ENCODE data around the gene TMEM30A.

Gene TMEM30A

GRCh38 chr6:75261299-75261698, 23.3 kb downstream of the TMEM30A start:
- DNase-seq = no peak

- DNase-seq = no peak
Measured at GRCh38 chr6:75257343-75258087, 27.1 kb downstream of the TMEM30A start.

- DNase-seq = no peak
Measured at GRCh38 chr6:75250552-75250951, 34.0 kb downstream of the TMEM30A start.

DNA sequence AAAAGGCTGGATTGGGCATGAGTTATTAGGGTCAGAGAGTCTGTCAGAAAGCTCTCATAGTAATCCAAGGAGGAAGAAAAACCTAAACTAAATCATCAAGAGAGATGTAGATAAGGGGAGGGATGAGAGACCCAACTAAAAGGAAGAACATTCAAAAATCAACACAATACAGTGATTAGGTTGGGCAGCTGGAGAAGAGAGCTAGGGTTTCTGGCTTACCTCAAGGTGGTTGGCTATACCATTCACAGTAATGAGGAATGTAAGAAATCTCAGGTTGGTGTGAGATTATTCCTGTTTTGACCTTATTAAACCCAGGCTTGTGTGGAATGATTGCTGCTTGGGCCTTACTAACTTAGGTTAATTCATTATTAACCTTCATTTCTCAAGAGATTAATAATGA, 34.8 kb downstream of the TMEM30A start:
- no peak for DNase-seq

DNA sequence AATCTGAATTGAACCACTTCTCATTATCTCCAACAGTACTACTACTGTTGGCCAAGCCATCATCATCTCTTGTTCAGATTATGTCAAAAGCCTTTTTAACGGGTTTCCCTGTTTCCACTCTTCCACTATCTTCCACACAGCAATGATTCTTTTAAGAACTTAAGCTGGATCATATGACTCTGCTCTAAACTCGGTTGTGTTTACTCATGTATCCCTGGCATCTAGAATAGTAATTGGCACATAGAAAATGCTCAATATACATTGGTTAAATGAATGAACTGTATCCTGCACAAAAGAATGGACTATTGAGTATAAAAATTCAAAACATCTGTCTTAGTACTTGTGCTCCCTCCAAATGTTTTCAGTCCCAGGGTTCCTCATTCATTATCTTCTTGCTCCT, 38.2 kb downstream of the TMEM30A start:
- DNase-seq = no peak

DNA sequence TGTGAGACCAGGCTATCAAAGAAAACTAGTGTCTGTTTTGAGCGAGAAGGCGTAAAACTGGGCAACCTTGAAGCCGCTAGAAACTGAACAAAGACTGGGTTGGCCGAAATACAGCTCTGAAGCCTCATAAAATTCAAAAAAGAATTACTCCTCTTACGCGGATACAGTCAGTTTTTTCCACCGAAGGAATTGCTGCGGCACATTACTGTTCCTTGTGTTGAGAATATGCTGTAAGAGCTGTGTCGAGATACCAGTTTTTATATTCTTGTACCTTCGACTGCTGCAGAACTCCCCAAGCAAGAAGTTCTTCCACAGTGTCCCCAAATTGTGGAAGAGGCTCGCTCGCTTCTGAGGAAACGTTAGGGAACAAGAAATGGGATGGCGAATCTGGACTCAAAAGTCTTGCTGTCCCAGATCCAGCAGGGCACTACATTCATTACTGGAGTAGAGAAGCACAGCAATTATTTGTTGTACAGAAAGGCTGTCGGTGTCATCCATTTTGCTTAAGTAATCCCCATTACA, 40.5 kb downstream of the TMEM30A start:
- no peak for DNase-seq

- DNase-seq = peak; percentile 83
Measured at GRCh38 chr6:75243333-75244062, 41.1 kb downstream of the TMEM30A start, which contains the start of gene COX7A2. Gene COX7A2 (minus strand): TSS chr6:75243801. CDS start chr6:75243734, 67 bp downstream.

DNA sequence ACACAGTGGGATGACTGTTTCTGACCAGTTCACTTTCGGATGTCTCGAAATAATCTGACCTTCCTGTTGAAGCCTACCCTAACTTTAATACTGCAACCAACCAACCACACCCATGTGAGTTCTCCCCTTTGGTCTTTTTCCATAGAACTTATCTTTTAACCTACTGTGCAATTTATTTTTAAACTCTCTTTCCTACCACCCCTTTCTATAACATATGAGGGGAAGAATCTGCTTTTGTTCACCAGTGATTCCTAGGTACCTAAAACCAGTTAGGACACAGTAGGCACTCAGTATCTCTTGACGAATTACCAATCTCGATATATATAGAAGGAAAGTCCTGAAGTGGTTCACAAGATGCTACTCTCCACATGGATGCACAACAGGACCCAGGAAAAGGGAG, 48.0 kb downstream of the TMEM30A start:
- no peak for DNase-seq

DNA sequence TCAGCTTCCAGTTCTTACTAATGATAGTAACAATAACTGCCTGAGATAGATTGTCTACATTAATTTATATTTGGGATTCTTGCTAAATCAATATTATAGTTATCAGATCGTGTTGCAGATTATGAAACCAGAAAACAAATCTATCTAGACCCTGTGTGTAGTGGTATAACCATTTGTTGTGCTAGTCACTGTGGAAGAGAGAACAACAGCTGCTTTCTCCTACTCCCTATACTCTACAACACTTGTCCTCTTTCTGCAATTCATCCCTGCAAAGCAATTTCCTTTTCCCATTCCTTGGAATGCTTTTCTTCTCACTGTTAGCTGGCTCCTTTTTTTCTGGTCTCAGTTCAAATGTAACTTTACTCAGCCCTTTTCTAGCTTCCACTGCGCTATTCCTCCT, 49.3 kb downstream of the TMEM30A start:
- no peak for DNase-seq

DNA sequence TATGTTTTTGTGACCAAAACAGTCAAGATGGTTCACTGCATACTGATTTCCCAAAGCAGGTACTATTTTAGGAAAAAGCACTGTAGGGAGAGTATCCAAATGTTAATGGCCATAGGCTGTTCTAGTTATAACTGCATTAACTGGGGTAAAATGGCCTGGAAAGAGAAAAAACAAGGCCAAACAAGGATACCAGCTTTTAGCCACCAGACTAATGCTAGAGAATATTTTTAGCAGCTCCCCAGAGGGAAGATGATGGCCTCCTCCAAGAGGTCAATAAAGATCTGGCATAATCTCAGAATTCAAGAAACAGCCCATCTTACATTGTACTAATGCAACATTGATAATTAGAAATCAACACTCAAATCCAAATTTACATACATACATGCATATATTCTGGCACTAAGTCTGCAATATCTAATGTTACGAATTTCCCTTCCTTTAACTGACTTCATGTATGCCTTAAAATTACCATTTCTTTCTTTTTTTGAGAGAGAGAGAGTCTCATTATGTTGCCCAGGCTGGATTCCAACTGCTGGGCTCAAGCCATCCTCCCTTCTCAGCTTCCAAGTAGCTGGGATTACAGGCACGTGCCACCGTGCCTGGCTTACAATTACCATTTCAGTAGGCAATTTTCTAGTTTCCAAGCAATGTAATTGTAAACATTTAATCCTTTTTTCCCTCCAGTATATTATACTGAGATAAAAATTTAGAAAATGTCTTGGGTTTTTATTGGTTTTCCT, 50.3 kb downstream of the TMEM30A start:
- no peak for DNase-seq

DNA sequence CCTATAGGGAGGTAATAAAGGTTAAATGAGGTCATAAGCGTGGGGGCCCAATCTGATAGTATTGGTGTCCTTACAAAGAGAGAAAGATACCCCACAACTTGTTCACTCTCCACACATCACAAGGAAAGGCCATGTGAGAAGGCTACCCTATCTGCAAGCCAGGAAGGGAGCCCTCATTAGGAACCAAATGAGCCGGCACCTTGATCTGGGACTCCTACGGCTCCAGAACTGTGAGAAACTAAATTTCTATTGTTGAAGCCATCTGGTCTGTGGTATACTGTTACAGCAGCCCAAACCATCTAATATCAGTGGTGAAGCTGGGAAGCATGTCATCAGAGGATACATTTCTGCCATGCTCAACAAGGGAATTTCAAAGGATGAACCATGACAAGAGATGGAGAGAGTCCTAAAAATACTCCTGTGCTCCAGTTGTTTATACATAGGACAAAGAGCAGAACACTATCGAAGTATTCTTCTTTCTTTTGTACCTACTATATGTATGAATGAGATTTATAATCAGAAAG, 51.4 kb downstream of the TMEM30A start:
- DNase-seq = no peak

GRCh38 chr6:75230484-75231325, 53.9 kb downstream of the TMEM30A start:
- no peak for DNase-seq

DNA sequence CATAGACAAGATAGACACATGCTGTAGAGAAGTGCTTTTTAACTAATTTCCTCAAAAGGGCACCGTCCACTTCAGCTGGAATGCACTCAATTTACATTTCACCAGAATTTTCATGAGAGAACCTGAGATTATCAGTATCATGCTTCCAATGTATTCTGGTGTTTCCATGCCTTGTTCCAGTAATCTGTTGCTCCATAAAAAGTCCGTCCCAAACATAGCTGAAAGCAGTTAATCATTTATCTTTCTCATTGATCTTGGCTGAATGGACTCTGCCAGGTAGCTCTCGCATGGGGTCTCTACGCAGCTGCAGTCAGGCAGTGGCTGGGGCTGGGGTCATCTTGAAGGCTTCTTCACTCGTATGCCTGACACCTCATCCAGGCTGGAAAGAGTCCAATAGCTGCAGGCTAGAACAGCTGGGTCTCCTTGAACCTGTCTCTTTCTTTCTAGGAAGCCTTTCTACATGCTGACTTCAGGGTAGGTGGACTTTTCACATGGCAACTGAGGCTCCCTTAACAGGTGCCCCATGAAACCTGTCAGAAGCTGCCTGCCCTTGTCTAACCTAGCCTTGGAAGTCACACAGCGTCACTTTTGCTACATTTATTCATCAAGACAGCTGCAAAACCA, 60.2 kb downstream of the TMEM30A start:
- no peak for DNase-seq

DNA sequence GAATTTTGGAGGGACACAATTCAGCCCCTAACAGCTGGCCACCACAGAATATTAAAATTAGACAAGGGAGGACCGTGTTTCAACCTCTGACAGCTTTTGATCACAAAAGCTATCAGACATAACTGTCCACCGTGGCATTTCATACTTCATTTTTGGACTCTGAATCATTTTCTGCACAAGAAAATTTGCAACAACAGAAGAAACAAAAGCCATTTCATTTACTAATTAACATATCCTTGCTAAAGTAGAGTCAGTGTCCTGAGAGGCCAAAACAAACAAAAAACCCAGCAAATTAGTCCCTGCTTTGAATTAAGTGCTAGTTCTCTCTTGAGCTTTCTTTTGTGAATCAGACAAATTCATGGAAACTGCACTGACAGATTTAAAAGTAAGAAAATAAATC, 61.2 kb downstream of the TMEM30A start:
- DNase-seq = no peak

- no peak for DNase-seq
Measured at GRCh38 chr6:75222261-75222660, 62.3 kb downstream of the TMEM30A start.

DNA sequence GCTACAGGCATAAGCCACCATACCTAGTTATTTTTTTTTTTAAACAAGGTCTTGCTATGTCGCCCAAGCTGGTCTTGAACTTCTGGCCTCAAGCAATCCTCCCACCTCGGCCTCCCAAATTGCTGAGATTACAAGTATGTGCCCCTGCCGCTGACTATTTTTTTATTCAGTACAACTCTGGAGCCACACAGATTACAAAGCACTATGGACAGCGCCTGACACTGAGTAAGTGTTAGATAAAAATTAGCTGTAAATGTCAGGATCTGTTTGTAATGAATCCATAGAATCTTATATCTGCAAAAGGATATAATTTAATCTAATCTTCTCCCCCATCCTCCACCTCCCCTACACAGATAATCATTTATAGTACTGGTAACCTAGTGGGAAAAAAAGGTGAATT, 63.5 kb downstream of the TMEM30A start:
- no peak for DNase-seq

GRCh38 chr6:75220357-75220756, 64.2 kb downstream of the TMEM30A start:
- DNase-seq = no peak

- DNase-seq = no peak
Measured at GRCh38 chr6:75219263-75219662, 65.3 kb downstream of the TMEM30A start.

DNA sequence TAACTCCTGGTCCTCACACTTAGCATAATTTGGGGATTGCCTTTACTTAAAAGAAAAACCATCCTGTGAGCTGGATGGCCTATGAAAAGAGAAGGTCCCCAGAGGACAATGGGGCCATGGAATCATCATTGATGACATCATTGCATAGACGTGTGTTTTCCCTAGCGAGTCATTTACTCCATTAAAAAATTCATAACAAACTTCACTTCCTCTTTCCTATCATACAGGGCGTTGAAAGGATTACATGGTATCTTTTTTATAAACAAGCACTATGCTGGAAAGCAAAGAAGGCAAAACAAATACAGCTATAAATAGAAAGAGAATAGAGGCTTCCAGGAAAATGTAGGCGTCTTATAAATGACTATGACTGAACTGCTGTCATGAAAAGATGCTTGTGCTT, 67.4 kb downstream of the TMEM30A start:
- DNase-seq = no peak

DNA sequence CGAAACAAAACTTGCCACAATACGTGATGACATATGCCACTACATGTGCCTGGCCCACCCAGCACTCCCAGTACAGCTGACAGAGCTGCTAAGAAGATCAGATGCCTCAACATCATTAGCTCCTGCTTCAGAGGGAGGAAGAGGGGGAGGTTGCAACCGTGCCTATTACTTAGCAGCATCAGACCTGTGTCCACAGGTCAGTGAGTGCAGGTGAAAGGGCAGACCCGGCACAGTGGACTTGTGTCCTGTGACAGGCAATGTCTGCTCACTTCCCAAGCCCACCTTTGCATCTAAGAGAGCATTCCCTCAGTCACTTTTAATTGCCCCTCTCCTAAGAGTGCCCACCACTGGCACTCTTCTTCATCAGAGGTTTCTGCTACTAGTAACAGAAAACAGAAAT, 69.3 kb downstream of the TMEM30A start:
- no peak for DNase-seq

GRCh38 chr6:75213732-75214131, 70.9 kb downstream of the TMEM30A start:
- DNase-seq = no peak

GRCh38 chr6:75213112-75213511, 71.5 kb downstream of the TMEM30A start:
- no peak for DNase-seq
